Natural killer cell (primary cell): ENCODE measurements around the gene SEPTIN11. TPM values are rescaled to one million over a fixed set of nuclear protein-coding genes. Genes with fewer than 3 reads are reported as not detected.

Source experiments
- ATAC-seq, 3 donors: fragments of 150-1000 bp in 2 of 3; fragments of 200-7000 bp in 1 of 3; cut with Tn5 transposase; 1 replicate in 1 of 3; 2 replicates in 2 of 3; pipeline ENCODE4 v1.10.0; 2021; ENCODE audit warnings: mild to moderate bottlenecking in 2 of 3, moderate library complexity in 2 of 3
- DNase-seq, 2 donors: peaks; one replicate each; pipeline versions ENCODE4 v3.0.0 to v3.0.0-alpha.2; 2013 to 2021; ENCODE audit warnings: mixed read lengths in 1 of 2
- H3K27ac ChIP-seq: one replicate; pipeline ENCODE4 v1.5.1; 2013; ENCODE audit warnings: mild to moderate bottlenecking, low read length
- H3K27me3 ChIP-seq: one replicate; pipeline ENCODE4 v1.6.1; 2013; ENCODE audit warnings: low read length; ENCODE audit not compliant: control insufficient read depth, insufficient read depth
- H3K36me3 ChIP-seq: one replicate; pipeline ENCODE4 v1.6.1; 2013; ENCODE audit warnings: low read length; ENCODE audit not compliant: control insufficient read depth, insufficient read depth
- H3K4me1 ChIP-seq: one replicate; pipeline ENCODE4 v1.6.1; 2013; ENCODE audit warnings: low read length; ENCODE audit not compliant: control insufficient read depth, insufficient read depth
- H3K4me3 ChIP-seq: one replicate; pipeline ENCODE4 v1.5.1; 2013; ENCODE audit warnings: low read length
- H3K9me3 ChIP-seq: one replicate; pipeline ENCODE4 v1.6.1; 2013; ENCODE audit warnings: low read length; ENCODE audit not compliant: control insufficient read depth, insufficient read depth
- H3K27ac Mint-ChIP-seq, 2 donors: one replicate each; pipeline ENCODE4 v1.8.0; 2022; ENCODE audit warnings: mild to moderate bottlenecking in 2 of 2, mixed read lengths in 2 of 2, moderate library complexity in 1 of 2
- H3K27me3 Mint-ChIP-seq, 2 donors: one replicate each; pipeline ENCODE4 v1.8.0; 2022; ENCODE audit warnings: low read depth in 2 of 2, mixed read lengths in 2 of 2
- H3K36me3 Mint-ChIP-seq: one replicate; pipeline ENCODE4 v1.8.0; 2022; ENCODE audit warnings: mixed read lengths
- H3K4me1 Mint-ChIP-seq, 2 donors: one replicate each; pipeline ENCODE4 v1.8.0; 2022; ENCODE audit warnings: mixed read lengths in 2 of 2
- H3K4me3 Mint-ChIP-seq: one replicate; pipeline ENCODE4 v1.8.0; 2022; ENCODE audit warnings: mild to moderate bottlenecking, moderate library complexity, mixed read lengths
- H3K9me3 Mint-ChIP-seq, 2 donors: one replicate each; pipeline ENCODE4 v1.8.0; 2022; ENCODE audit warnings: mixed read lengths in 2 of 2
- WGBS: methylation state at CpG from one replicate; pipeline ENCODE4 v1.1.7; 2013; ENCODE audit warnings: missing lambda C conversion rate; ENCODE audit not compliant: insufficient coverage; 5-methylcytosine and 5-hydroxymethylcytosine counted together
- intact Hi-C: fragments of 100-400 bp; cut with micrococcal nuclease; formaldehyde crosslinking; loops from one replicate; pipeline ENCODE4 v1.14.2; 2022
- total RNA-seq, 4 donors: library from RNA; stranded (reverse); fragments of 120-200 nt in 1 of 4; gene quantifications; one replicate each; pipeline versions ENCODE4 v1.2.3 to v1.2.4, GENCODE V29; 2013 to 2022
- TF ChIP-seq, protein P1 (sequence below): fragments of 200-600 bp; IDR thresholded peaks from one replicate; pipeline ENCODE4 v1.8.0; 2022; ENCODE audit warnings: antibody characterized with exemption

SEPTIN11 gene
- total RNA-seq, 3 donors from 2014 or later (not counting 1 experiment from before 2014, with no cell fraction given): 38.6 to 52.8 (median 46.2) TPM

DNA sequence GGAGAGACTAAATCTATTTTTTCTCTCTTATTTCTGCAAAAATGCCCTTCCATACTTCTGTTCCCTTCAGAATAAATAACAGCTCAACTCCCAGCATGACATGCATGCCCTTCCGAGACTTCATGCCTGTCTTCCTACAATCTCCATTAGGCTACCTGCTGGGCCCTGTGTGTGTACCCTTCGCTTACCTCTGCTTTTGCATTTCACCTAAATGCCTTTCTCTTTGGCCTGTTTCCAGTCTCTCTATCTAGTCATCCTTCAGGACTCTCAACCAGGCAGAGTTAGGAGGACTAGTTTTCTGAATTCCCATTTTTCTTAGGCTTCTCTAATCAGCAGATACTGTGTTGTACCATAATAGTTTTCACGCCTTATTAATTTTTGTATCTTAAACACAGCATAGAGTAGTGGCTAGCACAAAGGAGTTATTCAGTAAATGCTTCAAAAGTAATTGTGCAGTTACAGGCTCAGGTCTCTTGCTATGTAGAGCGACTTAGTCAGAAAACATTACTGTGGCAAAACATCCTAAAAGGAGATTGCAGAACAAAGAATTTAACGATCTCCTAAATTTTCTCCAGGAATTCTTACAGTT lies 20.5 kb downstream of the SEPTIN11 start:
- Mint-ChIP-seq H3K36me3 (no peaks in the 10 kb centered on the region), H3K4me3 (no peak overlapping the region), H3K4me1 (peaks cover 4 to 6% of the 10 kb centered on the region in 2 donors), H3K27ac (no peak overlapping the region), H3K9me3 (no peaks in the 10 kb centered on the region), H3K27me3 (no peaks in the 10 kb centered on the region)
- no peak overlapping the region for H3K4me3 ChIP-seq
- H3K9me3 ChIP-seq: no peaks in the 10 kb centered on the region
- ATAC-seq: no peak
- H3K4me1 ChIP-seq: no peaks in the 10 kb centered on the region
- H3K27me3 ChIP-seq: no peaks in the 10 kb centered on the region
- TF ChIP-seq, protein P1, sequence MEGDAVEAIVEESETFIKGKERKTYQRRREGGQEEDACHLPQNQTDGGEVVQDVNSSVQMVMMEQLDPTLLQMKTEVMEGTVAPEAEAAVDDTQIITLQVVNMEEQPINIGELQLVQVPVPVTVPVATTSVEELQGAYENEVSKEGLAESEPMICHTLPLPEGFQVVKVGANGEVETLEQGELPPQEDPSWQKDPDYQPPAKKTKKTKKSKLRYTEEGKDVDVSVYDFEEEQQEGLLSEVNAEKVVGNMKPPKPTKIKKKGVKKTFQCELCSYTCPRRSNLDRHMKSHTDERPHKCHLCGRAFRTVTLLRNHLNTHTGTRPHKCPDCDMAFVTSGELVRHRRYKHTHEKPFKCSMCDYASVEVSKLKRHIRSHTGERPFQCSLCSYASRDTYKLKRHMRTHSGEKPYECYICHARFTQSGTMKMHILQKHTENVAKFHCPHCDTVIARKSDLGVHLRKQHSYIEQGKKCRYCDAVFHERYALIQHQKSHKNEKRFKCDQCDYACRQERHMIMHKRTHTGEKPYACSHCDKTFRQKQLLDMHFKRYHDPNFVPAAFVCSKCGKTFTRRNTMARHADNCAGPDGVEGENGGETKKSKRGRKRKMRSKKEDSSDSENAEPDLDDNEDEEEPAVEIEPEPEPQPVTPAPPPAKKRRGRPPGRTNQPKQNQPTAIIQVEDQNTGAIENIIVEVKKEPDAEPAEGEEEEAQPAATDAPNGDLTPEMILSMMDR: no peak
- no peak overlapping the region for H3K27ac ChIP-seq
- H3K36me3 ChIP-seq: no peaks in the 10 kb centered on the region
- WGBS: 87% methylated on average over 5 of the region's 5 CpGs
- DNase-seq: no peak
- intact Hi-C loops: no loop called here

DNA sequence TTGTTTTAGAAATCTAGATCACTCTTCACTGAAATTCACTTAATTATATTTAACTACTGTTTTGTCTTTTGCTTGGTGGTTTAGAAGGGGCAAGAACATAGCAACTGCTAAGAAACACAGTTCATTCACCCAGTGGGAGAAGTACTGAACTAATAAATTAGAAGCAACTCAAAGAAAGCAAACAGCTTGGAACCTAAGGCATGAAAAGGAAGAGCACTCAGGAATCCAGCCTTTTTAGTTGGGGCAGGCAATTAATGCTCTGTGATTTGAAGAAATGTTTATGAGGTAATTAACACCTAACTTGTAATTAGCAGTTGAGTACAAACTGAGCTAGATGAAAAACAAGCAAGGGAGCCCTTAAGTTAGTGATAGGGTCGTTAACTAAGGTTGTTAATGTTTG lies 22.8 kb downstream of the SEPTIN11 start:
- H3K36me3 ChIP-seq: no peaks in the 10 kb centered on the region
- no peaks in the 10 kb centered on the region for H3K27me3 Mint-ChIP-seq
- no CpG with 5 or more reads among the region's 1 CpG for WGBS

DNA sequence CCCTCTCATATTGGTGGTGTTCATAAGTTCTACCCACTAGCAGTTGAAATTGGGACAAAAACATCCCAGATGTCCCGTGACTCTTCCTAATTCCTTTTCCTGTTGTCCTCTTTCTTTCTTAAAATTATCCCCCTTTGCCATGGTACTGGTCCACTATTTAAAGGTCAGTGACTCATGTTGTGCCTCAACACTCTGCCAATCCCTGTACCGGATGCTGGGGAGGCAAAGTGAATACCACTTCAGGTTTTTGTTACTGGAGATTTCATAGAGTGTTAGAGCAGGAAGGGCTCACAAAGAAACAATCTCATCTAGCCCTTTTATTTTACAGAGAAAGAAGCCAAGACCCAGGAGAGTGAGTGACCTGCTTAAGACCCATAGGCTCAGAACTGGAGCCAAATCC lies 24.6 kb downstream of the SEPTIN11 start:
- Mint-ChIP-seq H3K27ac (no peak overlapping the region), H3K27me3 (no peaks in the 10 kb centered on the region), H3K36me3 (no peaks in the 10 kb centered on the region), H3K4me3 (no peak overlapping the region), H3K4me1 (peaks cover 14 to 33% of the 10 kb centered on the region in 2 donors), H3K9me3 (no peaks in the 10 kb centered on the region)
- ATAC-seq: no peak
- Histone ChIP-seq H3K36me3 (no peaks in the 10 kb centered on the region), H3K27me3 (no peaks in the 10 kb centered on the region), H3K4me1 (peaks cover 6% of the 10 kb centered on the region), H3K27ac (no peak overlapping the region), H3K9me3 (no peaks in the 10 kb centered on the region), H3K4me3 (no peak overlapping the region)
- TF ChIP-seq, protein P1: no peak
- no peak for DNase-seq
- 100% methylated on average over 2 of the region's 2 CpGs for WGBS
- intact Hi-C loops: no loop called here

More for the DNA sequence above, 22.8 kb downstream of the SEPTIN11 start:
- Mint-ChIP-seq H3K27ac (no peak overlapping the region), H3K9me3 (no peaks in the 10 kb centered on the region), H3K36me3 (no peaks in the 10 kb centered on the region), H3K4me3 (no peak overlapping the region), H3K4me1 (peaks cover 0 to 17% of the 10 kb centered on the region in 2 donors)
- H3K27ac ChIP-seq: no peak overlapping the region
- H3K27me3 ChIP-seq: no peaks in the 10 kb centered on the region
- ATAC-seq (no peak), DNase-seq (no peak)
- H3K4me3 ChIP-seq: no peak overlapping the region
- H3K4me1 ChIP-seq: no peaks in the 10 kb centered on the region
- intact Hi-C loops: no loop called here
- H3K9me3 ChIP-seq: no peaks in the 10 kb centered on the region
- TF ChIP-seq, protein P1: no peak

DNA sequence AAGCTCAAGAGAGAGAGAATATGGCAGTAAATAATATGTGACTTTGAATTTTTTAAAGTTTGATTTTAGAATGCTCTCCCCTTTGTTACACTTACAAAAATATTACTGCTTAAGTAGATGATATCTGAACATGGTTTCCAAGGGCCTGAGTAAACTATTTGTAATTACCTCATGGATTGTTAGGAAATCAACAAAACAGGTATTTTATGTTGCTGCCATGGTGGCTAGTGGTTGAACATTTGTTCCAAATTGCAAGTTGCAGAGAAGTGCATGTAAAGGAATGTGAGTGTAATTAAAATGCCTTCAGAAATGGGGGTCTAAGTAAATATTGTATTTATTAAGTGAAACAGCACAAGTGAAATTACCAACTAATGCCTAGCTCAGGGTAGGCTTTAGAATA lies 27.6 kb downstream of the SEPTIN11 start:
- no peak overlapping the region for H3K4me3 ChIP-seq
- H3K27ac ChIP-seq: no peak overlapping the region
- H3K36me3 ChIP-seq: no peaks in the 10 kb centered on the region
- intact Hi-C loops: no loop called here
- no peak for ATAC-seq
- no peaks in the 10 kb centered on the region for H3K27me3 ChIP-seq
- Mint-ChIP-seq H3K4me1 (peaks cover 34 to 41% of the 10 kb centered on the region in 2 donors), H3K4me3 (no peak overlapping the region), H3K27me3 (no peaks in the 10 kb centered on the region), H3K27ac (no peak overlapping the region), H3K9me3 (no peaks in the 10 kb centered on the region), H3K36me3 (no peaks in the 10 kb centered on the region)
- H3K4me1 ChIP-seq: peaks cover 9% of the 10 kb centered on the region
- no peaks in the 10 kb centered on the region for H3K9me3 ChIP-seq
- DNase-seq: no peak
- TF ChIP-seq, protein P1: no peak
